Measurements from ENCODE around the gene BTK.
A peak's percentile ranks its signal among the peaks of the same experiment; 100 is the strongest.

Gene BTK

DNA sequence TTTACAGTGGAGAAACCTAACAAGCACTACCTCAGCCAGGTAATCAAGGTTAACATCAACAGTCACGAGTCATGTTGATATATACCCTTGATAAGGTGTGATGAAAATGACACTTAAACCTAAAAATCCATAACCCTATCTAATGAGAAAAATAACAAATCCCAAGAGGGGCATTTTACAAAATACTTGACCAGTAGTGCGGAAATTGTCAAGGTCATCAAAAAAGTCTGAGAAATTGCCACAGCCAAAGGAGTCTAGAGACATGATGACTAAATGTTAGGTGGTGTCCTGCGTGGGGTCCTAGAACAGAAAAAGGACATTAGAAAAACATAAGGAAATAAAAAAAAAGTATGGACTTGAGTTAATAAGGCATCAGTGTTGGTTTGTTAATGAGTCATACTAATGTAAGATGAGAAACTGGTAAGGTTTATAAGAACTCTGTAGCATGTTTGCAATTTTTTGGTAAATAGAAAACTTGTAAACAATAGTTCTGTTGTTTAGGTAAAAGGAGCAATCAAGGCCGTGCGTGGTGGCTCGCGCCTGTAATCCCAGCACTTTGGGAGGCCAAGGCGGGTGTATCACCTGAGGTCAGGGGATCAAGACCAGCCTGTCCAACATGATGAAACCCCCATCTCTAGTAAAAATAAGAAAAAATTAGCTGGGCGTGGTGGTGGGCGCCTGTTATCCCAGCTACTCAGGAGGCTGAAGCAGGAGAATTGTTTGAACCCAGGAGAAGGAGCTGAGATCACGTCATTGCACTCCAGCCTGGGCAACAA lies 7.7 kb upstream of the BTK start:
- DNase-seq, result no peak

DNA sequence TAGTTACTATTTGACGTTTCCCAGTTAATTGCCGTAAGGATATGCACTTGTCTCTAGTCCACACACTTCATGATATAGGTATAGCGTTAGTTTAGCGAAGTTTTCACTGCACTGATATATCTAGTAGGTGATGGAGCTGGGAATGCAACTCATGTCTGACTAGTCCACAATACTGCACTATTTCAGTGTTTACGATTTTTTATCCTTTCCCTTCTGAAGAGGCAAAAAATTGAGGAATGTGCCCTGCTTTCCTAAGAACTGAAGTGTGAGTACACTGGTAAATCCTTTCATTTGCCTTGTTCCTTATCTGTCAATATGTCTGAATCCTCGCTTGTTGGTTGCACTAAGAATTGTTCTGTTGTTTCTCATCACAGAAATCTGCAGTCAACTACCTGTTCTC lies 5.8 kb upstream of the BTK start:
- DNase-seq, result no peak

DNA sequence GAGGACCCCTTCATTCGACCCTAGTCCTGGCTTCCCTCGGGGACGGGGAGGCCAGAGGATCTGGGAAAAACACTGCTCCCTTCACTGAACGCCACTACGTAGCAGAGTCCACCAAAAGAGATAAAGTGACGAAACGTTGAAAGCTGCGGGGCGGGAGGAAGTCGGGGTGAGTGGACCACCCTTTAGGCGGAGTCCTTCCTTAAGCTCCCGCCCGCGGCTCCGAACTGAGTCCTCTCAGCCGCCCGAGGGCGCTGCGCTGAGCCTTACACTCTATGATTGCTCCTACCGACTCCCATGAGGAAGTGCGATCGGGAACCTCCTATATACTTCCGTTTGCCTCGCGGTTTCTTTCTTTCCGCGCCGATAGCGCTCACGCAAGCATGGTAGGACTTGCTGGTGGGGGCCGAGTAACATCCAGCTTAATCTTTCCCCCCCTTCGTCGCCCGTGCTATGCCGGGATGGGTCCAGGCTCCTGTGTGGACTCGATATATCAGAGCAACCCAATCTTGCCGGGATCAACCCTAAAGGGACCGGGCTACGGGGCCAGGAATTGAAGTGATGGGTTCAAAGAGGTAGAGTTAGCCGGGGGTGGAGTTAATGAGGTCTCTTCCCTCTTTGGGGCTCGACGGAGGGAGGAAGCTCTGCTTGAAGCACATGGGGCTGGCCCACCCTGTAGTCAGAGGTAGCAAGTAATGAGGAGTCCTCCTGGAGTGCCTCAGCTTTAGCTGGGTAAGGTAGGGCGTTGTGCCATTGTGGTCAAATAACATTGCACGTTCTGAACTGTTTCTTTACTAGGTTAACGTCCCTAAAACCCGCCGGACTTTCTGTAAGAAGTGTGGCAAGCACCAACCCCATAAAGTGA lies 4.9 kb upstream of the BTK start, which contains the start of gene RPL36A:
Gene RPL36A, plus strand, starts transcription at position 348 of the 862 bp plus-strand sequence. Its CDS starts 33 bp downstream, at position 381.
- DNase-seq, result peak; percentile 93

DNA sequence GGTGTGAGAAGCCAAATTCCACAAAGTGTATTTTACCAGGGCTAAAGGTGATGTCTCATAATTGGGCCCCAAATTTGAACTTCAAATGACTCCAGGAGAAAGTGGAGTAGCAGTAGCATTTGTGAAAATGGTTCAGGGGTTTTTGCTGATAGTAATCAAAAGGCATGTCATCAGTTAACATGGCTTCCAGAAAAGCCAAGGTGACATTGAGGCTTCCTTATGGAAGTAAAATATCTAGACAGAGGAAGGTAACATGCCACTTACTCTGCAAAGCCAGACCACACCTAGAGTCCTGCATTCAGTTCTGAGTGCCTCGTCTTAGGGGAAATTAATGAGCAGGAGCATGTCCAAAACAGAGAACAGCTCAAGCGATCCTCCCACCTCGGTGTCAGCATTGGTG lies 2.6 kb upstream of the BTK start:
- DNase-seq, result no peak

DNA sequence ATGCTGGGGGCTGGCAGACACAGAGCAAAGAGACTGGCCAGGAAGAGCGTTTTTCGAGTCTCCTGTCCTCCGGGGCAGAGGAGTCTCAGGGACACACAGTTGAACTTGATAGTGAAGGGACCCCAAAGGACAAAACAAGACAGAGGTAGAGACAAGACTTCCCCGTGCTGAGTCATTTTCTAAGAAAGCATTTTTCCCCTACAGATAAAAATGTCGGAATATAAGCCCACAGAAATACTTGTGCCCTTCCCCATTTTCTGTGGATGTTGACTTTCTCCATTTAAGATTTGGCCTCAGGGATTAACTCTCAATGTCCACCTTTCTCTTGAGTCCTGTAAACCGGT lies 523 bp upstream of the BTK start:
- DNase-seq, result no peak

DNA sequence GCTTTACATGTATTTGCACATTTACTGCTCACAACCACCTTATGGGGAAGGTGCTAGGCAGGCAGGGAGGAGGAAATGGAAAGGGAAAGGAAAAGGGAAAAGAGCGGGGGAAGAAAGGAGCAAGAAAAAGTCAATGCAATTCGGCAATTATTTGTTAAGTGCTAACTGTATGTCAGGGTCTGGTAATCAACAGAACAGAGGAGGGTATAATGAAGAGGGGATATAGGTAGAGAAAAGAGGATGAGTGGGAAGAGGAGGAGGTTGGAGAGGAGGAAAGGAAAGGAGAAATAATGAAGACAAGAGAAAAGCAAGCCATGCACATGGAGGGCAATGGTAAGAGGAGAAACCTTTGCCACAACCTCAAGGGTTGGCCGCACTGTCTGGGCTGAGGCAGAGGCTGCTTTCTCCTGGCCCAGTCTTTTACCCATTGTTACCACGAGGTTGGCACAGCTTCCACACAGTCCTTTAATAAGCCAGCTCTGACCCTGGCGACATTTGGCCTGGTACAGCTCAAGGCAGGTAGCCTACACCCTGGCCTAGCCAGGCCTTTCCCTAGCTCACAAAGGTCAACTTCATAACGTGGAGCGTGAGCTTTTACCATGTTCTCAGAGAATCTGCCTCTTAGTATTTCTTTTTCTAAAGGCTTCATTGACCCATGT lies 836 bp downstream of the BTK start:
- no peak for DNase-seq

DNA sequence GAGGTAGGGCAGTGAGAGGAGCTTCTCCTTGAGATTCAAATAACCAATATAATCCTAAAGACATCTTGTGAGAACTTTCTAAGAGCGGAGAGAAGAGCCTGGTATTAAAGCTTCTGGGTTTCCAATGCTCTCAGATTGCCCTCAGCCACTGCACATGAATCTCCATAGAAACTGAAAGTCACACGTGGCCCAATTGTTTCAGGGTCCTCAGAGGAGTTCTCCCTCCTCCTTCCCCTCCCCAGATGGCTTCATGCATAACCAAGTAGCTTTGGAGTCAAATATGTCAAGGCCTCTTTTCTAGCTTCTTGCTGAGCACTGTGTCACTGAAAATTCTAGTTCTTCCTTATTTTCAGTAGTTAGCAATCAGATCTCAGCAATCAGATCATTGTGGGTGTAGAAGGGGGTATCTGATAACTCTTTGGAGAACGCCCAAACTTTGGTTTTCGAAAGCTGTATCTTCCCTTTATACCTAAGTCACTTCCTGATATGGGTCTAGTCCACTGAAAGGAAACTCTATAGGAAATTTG lies 2.2 kb downstream of the BTK start:
- DNase-seq, result peak in 1 of 2 donors; percentile 11

DNA sequence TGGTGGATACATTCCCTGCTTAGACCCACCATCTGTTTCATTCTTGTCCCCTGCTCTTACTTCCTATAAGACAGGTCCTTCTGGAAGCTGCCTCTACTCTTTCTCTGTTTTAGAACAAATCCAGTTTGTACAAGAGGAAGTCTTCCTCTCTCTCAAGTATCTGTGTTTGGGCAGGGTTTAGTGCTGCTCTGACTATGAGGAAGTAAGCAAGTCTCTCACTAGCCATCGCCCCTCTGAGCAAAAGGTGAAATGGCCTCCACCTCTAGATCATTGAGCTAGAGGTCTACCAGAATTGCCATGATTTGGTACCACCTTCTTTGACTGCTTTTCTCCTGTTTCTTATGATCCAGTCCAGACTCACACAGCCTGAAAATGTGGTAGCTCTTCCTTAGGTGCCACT lies 8.4 kb downstream of the BTK start:
- peak in 1 of 2 donors; percentile 7 for DNase-seq

DNA sequence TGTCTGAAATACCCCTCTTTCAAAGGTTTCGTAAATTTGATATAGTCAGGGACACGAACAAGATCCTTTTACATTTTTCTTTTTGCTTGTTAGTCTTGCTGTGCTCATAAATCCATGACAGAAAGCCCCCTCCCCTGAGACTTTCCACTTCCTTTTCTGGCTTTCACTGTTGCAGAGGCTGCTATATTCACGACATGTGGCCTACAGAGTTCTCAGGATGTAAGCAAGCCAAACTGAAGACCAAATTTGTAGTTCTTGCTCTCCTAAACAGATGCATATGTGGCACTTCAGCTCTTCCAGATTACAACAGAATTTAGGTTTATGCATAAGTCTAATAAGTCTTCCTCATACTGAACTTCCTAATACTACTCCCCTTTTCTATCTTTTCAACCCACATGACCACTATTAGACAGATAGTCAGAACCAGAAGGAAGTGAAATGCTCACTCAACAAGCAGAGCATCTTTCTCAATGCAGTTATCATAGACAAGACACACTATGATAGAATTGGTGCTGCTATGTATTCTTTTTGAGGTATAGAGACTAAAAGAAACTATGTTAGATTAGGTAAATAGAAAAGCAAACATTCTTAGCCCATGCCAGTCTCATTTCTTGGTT lies 15.0 kb downstream of the BTK start:
- peak in 1 of 2 donors; percentile 47 for DNase-seq

DNA sequence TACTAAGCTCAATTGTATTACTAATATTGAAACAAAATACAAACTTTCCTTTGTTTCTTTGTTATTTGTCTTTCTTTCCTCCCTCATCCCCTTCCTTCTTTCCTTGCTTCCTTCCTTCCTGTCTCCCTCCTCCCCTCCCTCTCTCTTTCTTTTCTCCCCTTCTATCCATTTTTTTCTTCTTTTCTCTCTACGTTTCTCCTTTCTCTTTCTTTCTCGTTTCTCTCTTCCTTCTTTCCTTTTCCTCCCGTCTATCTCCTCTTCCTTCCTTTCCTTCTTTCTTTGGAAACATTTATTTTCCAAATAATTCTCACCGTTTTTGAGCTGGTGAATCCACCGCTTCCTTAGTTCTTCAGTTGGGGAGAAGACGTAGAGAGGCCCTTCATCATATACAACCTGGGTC lies 16.3 kb downstream of the BTK start:
- DNase-seq, result no peak

DNA sequence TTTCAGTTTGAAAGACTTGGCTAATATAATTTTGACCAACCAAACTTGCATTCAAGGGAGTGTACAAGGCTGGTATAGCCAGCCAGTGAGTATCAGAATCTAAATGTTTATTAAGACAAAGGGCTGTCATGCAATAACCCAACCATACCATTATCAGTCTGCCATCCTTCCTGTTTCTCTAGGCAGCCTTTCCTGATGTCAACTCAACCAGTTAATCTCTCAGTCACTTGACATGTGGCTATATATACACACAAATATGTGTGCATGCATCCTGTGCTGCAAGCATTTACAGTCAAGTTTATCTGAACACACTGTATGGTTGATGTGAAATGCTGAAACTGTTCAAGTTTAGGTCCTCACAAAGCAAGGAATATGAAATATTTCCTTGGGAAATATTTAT lies 17.2 kb downstream of the BTK start:
- DNase-seq, result no peak

DNA sequence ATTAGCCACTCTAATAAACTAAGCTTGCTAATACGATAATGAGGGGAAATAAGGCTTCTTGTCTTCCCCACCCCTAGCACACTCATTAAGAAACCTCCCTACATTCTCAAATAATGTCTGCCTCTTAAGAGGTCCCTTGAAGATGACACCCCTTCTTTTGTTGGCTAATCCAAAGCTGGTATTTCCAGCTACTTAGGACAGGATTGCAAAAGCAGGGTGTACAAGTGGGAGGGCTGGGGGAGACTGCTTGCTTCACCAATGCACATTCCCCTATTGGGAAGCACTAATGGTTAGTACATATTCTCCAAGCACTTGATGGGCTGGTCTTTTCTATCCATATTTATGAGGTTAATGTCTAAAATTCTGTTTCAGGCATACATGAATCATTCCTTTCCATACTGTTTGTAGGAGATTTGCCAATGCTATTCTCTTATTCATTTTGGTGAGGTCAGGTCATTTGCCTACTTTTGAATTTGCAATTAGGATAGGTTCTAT lies 20.6 kb downstream of the BTK start:
- DNase-seq, result no peak

DNA sequence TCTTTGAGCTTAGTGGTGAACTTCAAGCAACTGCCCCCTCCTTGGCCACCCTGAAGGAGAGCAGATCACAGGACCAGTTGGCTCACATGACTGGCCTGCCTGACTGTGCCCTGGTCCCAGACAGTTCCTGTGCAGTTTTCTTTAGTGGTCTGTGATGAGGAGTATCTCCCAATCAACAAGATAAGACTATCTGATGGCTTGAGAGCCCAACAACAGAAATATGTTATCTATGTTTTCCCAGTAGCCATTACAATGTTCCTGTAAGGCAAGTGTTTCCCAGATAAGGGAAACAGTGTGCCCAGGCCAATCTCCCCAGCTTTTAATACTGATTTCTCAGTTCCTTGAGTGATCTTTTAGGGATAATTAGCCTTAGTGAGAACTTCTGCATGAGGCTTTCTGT lies 23.2 kb downstream of the BTK start:
- DNase-seq, result peak; percentile 3 to 18

DNA sequence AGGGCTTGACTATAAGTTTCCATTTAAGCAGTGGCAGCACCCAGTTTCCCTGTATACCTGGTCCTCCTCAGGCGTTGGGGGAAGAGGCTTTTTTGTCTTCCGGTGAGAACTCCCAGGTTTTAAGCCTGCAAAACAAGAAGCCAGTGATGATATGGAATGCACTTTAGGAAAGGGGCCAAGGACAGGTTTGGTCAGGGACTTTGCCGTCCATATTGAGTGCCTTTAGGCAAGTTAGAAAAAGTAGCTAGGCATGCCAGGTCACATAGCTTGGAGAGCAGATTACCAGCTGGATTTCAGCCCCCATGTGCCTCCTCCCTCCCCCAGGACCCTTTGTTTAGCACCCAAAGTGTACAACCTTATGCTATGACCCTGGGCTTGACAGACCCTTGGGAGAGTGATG lies 23.9 kb downstream of the BTK start:
- no peak for DNase-seq

DNA sequence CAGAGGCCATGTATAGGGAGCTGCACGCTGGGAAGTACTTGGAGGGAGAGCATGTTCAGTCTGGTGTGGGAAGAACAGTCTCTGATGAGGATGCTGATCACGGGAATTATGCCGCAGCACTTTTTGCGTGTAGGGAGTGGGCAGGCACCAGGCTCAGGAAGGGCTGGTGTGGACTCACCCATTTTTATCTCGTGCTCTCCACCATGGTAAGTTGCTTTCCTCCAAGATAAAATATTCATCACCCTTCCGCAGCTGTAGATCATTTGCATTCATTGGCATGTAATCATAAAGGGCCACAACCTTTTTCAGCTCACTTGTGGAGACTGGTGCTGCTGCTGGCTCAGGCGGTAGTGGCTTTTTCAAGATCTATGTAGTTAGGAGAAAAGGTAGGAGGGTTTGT lies 25.6 kb downstream of the BTK start:
- no peak for DNase-seq

DNA sequence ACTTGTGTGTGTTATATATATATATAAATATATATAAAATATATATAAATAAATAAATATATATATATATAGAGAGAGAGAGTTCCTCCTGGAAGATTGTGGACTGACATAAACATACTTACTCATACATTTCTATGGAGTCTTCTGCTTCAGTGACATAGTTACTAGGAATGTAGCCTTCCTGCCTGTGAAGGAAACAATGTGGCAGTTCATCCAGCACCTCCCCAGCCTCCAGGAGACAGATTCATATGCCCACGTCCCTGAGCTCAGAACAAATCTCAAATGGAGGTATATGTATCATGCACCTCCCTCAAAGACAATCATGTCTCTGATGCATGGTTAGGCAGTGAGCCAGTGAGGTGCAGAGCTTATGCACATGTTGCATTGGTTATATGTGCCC lies 26.0 kb downstream of the BTK start:
- DNase-seq, result no peak

DNA sequence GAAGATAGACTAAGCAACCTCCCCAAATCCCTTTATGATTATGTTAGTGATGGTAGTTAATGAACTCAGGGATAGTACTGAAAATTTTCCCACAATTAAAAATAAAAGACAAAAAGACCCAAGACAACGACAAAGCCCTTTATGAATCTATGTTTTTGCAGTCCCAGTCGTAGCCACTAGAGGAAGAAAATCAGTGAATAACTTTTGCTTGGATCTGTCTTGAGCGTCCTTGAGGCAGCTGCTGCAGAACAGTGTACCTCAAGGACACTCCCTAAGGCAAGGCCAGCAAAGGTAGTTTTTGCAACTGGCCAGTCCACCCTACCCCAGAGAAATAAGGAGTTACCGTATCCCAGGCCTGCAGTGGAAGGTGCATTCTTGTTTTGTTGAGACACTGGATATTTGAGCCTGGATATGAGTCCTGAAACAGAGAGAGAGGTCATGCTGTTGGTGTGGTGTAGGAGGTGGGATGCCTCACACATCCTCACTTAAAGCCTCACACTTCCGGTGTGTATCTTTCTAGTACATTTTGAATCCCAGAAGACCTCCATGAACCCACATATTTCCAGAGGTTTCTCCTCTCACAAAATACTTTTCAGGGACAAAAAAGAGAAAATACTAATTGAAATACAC lies 28.7 kb downstream of the BTK start:
- no peak for DNase-seq

DNA sequence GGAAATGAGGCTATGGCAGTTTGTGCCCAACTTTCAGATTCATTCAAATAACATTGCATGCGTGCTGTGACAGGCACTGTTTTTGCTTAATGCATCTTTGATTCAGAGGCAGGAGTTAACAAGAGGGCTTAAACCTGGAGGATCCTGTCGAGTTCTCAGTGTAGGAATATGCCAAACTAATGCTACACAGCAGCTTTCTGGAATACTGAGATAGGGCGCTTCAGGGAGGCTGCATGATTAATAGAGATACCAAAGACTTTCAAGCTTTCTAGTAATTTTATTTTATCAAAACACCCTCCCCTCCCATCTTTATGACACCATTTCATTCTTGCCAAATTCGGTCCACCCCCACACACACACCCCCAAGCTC lies 36.8 kb downstream of the BTK start:
- DNase-seq, result no peak

DNA sequence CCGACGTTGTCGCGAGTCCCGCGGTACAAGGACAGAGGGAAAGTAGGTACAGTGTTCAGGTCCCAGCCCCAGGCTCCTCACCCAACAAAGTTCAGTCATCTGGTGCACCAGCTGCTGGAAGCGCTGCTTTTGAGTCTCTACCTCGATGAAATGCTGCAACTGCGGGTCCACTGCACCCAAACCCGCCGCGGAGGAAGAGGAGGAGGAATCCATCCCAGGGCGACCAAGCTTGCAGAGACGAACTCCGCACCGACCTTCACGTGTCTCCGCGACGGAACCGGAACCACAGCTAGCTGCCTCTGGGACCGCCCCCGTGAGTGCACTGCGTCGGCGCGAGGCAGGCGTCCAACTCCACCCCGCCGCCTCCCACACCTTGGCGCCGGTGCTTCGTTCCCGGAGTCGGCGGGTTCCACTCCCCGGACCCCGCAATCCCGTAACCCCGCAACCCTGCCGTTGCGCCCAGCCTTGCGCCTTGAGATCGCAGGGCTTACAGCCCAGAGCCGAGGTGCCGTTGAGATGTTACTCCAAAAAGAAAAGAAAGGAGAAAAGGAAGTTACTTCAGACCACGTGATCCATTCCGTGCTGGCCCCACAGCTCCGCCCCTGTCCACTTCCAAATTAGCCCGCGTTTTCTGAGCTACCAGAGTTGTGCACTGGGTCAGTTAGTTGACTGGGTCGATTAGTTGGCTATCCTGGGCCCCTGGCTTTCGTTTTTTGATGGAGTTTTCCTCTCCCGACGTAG lies 37.4 kb downstream of the BTK start, which contains the start of gene TIMM8A:
Gene TIMM8A, minus strand, starts transcription at position 291 of the 741 bp plus-strand sequence. Its CDS starts 78 bp downstream, at position 213.
- DNase-seq, result peak; percentile 68 to 83

DNA sequence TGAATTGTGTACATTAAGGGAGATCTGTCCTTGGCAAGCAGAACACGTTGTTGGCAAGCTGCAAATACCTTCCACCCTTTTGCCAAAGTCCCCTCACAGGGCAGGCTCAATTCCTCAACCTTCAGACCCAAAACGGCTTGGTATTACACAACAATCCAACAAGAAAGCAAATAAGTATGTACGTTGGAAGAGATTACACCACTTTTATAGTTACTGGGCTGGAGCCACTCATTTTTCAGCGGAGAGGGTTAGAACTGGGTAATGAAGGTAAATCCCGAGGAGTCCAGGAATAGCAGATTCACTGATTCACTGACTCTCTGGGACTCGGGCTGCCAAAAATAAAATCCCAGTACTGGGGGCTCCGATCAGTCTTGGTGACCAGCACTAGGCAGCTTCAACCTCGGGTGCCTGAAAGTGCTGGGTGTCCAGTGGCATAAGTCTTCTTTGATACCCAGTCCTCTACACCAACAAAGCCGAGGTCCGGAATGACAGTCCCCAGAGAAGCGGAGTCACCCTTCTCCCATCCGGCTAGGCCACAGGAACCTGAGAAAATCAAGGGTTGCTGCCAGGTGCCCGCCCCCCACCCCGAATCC lies 38.0 kb downstream of the BTK start:
- DNase-seq, result no peak

DNA sequence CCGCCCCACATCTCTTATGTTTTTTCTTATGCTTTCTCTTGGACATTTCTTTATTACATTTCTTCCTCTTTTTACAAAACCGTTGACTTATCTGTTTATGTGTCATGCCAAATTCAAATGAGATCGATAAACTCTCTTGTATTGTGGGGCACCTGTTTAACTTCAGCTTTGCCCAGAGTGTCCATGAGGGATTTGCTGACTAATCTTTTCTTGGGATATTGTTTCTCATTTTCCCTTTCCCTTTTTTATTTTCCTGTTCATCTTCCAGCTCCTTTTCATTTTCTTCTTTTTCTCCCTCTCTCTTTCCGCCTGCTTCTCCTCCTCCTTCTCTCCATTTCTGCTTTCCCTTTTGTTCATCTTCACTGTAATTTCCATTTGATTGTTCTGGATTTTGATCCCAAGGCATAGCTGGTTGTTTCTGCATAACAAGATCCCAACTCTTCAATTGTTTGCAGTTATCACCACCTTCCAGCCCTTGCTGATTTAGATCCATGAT lies 48.2 kb downstream of the BTK start:
- DNase-seq, result no peak

Measured in inflammatory macrophage (primary cell).